Keratinocyte (primary cell): ENCODE data around the gene MICA.

Experiments used
- CTCF ChIP-seq, 3 experiments: IDR thresholded peaks in 1 of 3; conservative IDR thresholded peaks in 1 of 3; optimal IDR thresholded peaks in 1 of 3; 2 replicates in 2 of 3; 3 replicates in 1 of 3; pipeline versions ENCODE3 to v1.5.1; 2011; ENCODE audit warnings: low read length in 3 of 3, mild to moderate bottlenecking in 3 of 3, moderate library complexity in 2 of 3, control low read depth in 1 of 3, inconsistent platforms in 1 of 3; ENCODE audit not compliant: insufficient read depth in 2 of 3; ENCODE audit errors: extremely low read depth in 1 of 3
- EZH2 ChIP-seq: IDR thresholded peaks from one replicate; pipeline ENCODE4 v1.6.1; 2012; ENCODE audit warnings: inconsistent platforms, mild to moderate bottlenecking, low read length, moderate library complexity

GRCh38 chr6:31405996-31406395 is 2.6 kb downstream of the MICA start:
- TF ChIP-seq CTCF (optimal IDR thresholded peaks at IDR 0.05 in 1 of 3, IDR thresholded peaks at IDR 0.05 in 1 of 3, conservative IDR thresholded peaks at IDR 0.05 in 1 of 3; ENCODE audit: extremely low read depth in 1 of 3, insufficient read depth in 2 of 3, low read length in 3 of 3), result no peak
- no peak for TF ChIP-seq EZH2
